NCI-H82 treated with DMSO at 0.1 percent for 48 hours (cell line): ENCODE results near the gene MIB1.

Experiments
- DNase-seq: peaks from one replicate; lab custom pipeline; 2025; ENCODE audit not compliant: unreplicated experiment; lab: John Stamatoyannopoulos, UW

MIB1 gene

DNA sequence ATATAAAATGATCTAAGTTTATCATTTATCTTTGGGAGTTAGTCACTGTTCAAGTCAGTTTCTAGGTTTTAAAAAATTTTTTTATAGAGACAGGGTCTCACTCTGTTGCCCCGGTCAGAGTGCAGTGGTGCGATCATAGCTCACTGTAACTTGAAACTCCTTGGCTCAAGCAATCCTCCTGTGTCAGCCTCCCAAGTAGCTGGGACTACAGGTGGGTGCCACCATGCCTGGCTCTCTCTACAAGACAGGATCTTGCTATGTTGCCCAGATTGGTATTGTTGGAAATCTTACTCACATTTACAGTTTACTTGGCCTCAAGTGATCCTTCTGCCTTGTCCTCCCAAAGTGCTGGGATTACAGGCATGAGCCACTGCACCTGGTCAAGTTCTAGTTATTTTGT, 74.5 kb downstream of the MIB1 start:
- no peak for DNase-seq

DNA sequence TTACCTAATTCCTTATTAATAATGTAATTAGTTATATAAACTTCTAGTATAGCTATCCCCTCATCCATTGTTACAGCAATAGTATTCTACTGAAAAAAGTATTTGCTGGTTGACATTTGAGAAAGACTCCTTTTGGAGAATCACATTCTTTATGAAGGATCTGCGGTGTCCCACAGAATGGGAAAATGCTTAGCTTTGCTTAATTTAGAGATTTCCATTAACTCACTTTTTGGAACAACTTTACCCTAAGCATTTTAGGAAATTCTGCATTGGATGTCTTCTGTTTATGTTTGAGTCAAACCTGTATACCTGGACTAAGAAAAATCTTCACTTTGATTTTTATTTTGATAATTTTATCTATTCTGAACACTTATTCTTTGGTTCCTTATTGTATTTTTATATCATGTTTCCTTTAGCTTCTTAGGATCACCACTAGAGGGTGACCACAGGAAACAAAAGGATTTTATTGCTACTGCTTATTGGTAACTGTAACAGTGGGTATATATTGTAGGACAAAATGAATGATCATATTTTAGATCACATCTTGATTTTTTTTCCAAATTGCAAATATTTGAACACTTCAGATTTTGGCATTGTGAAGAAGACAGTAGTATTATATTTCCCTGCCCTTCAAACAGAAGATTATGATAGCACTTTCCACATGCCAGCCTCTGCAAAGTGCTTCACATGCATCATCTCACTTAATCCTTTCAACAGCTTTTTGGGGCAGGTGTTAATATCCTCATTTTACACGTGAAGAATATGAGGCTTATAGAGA, 79.6 kb downstream of the MIB1 start:
- DNase-seq, result no peak

DNA sequence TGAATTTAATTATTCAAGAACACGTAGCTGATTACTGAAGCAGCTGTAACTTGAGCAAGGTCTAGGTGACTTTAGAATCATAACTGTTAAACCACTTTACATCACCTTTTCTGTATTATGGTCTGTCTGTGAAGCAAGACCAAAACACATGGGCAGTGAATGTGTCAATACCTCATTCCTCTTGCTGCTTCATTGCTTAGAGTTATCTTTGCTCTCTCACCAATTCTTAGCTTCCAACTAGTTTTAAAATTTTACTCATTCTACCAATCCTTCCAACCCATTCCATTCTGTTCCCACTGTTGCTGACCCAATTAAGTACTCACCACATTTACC, 80.2 kb downstream of the MIB1 start:
- DNase-seq, result no peak

DNA sequence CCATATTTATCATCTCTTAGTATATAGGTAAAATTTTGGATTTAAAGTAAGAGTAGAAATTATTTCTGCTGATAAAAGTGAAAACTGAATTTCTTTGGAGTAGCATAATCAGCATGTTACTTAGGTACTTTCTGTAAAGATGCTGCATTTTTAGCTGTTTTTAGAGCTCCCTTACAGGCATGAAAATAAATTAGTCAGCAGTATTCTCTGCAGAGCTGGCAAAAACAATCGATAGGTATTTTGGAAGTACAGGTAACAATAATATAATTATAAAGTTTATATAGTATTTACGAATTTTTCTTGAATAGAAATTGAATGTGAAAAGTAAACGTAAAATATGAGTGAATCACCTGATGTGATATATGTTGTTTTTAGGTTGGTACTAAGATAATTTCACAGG, 83.3 kb downstream of the MIB1 start:
- no peak for DNase-seq

DNA sequence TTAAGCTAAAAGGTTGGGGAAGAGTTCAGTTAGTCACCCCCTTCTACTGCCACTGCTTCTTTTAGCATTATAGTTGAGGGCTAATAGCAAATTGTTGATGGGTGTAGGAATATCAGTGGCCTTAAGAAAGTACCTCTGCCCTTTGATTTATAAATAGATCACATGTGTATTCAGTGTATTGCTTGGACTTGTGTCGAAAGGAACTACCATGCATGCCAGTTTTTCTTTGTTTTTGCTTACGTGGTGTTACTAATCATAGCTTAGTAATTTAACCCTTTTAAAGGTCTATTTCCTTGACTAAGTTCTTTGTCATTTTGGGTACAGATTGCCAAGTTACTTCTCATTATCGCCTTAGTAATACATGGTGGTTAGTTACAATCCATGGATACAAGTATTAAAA, 85.6 kb downstream of the MIB1 start:
- no peak for DNase-seq

DNA sequence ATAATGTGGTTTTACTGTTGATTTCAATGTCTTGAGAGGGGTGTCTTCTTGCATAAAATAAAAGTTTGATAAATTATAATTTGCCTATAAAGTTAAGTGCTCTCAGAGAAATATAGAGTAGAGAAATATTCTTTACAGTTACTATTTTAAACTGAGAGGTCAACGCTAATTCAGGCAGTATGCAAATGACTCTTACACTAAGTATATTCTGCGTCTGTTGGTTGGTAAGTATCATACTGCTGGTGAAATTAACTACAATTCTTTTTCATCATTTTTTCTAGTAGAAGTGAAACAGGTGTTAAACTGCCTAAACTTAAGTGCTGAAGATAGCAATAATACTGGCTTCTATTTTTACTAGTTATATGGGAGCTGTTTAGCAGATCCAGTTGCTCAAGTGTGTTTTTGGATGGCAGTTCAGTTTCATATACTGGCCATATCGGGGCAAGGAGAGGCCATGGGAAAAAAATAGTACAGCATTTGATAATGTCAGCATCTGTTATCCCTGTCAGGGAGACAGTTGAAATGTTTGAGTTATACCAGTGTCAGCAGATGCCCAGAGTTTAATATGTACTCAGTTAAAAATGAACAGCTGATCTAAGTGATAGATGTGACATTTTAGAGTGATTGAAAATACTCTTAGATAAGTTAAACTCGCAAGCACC, 86.2 kb downstream of the MIB1 start:
- no peak for DNase-seq

DNA sequence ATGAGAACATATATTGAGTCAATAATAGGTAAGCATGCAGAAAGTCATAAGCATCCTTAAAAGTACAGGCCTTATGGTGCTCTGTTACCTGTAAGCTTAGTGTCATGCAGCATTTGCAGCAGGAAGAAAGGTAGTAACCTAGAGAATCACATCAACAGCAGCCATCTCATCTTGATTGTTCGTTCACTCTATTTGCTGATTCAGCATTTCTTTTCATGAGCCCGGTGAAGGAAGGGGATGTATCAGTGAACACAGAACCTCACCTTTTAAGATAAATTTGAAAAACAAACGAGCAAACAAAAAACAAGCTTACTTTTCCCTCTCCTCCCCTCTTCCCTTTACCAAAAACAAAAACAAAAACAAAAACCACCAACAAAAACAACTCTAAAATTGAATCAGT, 89.9 kb downstream of the MIB1 start:
- DNase-seq, result no peak

DNA sequence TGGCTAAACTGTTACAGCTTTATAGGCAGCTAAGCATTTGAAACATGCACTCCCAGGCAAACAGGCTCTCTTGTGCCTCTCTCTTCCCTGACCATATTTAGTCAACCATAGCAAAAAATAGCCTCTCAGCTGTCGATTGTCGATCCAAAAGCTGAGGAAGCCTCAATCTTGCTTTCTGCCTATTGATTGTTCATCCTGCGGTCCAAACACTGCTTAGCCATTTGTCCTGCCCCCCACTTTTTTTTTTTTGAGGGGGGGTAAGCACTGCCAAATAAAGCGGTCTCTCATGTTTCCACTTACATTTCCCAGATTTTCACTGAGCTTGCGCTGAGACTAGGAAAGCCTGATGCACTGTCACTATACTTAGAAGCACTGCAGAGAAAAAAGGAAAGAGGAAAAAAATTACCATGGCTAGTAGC, 90.8 kb downstream of the MIB1 start:
- no peak for DNase-seq

DNA sequence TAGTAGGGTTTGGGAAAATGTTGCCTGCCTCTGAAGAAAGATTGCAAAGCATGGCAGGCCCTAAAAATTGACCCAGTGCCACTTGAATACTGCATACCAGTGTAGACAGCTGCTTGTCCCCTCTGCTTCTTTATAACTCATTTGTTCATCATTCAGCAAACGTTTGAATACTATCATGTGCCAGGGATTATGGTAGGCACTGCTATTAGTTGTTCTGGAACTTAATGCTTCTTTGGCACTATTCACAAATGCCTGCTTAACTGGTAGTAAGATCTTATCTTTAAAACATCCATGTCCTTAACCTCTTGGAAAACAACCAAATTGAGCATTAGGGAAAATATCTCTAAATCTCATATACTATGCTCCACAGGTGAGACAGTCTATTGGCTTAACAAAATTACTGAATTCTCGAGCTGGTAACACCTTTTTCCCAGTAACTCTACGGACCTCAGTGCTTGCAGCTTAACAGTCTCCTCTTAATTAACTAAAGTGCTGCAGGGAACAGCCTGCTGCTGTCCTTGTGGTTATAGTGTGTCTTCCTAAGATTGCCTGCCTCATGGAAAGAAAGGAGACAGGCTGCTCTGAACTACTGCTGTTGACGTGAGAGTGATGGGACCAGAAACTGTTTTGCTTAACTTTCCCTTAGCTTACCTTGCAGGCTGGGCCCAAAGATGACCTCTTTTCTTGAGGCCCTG, 93.2 kb downstream of the MIB1 start:
- DNase-seq, result no peak

DNA sequence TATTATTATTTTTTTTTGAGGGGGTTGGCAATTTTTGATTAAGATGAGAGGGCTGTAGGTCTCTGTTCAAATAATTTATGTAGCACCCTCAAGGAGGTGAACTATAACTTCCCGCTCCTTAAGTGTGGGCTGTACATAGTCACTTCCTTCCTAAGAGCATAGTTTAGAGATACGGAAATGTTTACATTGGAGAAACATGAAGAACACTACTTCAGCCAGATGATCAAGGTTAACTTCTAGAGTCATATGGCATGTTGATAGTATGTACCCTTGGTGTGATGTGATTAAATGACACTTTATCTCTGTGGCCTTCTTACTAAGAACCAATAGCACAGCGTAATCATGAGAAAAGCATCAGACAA, 93.7 kb downstream of the MIB1 start:
- DNase-seq, result no peak

DNA sequence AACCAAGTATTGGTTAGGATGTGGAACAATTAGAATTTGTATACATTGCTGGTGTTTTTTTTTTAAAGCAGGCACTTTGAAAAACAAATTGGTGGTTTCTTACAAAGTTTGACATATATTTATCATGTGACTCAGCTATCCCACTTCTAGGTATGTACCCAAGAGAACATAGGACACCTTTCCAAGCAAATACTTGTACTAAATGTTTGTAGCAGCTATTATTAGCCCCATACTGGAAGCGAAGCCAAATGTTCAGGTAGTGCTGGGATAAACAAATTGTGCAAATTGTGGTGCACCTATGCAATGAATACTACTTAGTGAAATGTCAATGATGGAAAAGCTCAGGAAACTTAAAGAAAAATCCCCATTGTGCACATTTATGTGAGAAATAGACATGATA, 101.0 kb downstream of the MIB1 start:
- DNase-seq, result no peak

DNA sequence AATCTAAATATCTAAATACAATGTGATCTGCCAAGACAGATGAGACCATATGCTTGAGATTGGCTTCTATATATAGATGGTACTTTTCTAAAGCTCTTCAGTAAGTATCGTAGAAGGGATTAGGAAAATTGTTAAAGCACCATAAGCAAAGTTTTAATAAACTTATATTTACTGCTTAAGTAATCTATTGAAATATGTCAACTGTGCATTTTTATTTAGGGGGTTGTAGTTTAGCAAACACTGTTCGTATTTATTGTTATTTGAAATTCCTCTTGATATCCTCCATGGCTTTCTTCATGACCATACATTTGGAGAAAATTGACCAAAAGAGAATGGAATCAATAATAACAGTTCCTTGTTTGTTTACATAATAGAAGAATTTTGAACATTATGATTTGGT, 102.7 kb downstream of the MIB1 start:
- no peak for DNase-seq

DNA sequence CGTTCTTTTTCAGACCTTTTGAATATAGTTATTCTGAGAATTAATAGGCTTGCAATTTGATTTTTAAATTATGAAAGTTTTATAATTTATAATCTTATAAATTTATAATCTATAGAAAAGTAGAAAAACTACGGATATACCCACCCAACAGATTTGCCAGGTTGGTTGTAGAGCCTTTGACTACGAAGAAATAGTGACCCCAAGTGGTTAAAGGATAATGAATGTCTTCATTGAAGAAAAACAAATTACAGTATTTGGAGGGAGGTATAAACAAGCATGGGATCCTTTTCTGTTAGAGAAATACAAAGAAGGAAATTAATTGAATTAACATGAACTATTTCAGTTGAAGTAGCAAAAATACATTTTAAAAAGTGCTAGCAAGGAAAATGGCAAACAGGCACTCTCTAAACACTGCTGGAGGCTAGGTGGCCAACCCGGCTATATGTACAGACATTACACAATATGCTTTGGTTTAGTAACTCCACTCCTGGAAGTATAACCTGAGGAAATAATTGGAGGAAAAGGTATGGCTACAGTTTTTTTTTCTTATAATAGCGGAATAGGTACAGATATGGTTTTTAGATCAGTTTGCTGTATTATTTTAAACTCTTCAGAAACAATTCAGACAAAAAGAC, 110.9 kb downstream of the MIB1 start:
- DNase-seq, result no peak

DNA sequence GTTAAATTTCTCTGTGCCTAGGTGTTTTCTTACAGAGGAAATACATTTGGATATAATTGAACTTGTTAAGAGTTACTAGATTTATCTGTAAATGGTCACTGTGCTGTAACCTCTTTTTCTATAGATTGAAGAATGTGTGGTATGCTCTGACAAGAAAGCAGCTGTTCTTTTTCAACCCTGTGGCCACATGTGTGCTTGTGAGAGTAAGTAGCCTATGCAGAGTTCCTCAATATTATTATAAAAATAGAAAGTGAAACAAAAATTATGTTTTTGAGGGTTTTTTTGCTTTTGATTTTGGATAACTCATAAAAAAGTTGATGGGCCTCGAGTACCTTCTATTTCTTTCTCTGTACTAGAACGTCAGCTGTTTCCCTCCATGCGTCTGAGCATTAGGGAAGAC, 112.4 kb downstream of the MIB1 start:
- DNase-seq, result no peak

DNA sequence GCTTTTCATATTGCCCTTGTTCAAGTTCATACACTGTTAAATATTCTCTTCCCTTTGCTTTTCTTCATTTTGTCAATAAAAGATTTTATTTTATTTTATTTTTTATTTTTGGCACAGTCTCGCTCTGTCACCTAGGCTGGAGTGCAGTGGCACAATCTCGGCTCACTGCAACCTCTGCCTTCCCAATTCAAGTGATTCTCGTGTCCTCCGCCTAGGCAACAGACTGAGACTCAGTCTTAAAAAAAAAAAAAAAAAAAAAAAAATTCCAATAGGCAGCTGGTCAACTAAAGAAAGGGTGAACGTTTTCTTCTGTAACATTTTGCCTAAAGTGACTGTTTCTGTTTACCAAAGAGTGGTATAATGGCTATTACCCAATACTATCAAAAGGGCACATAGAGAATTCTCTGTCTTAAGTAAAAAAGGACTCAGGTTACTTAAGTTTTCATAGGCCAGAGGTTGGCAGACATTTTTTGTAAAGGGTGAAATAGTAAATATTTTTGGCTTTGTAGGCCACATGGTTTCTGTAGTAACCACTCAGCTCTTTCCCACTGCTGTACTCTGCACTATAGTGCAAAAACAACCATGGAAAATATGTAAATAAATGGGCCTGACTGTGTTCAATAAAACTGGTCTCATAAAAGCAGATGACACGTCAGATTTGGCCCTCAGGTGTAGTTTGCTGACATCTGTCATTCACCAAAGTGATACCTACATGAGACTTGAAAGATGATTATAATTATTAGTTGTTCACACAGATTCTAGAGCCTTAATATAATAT, 113.4 kb downstream of the MIB1 start:
- no peak for DNase-seq

DNA sequence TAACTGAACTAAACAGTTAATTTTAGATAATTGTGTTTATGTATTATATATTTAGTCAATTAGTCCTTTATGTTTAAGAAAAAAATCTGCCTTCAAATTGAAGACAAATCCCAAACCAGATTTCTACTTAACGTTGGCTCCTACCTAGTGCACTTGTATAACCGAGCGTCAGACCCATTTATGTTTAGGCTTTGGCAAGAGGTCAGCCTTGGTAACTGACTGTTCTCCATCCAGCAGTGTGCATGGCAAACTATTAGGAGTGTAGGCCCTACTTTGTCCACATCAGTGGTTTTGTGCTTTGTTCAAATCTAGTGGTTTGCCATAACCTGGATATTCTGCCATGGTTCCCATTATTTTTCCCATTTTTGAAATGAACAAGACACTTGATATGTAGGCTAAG, 114.8 kb downstream of the MIB1 start:
- DNase-seq, result no peak

DNA sequence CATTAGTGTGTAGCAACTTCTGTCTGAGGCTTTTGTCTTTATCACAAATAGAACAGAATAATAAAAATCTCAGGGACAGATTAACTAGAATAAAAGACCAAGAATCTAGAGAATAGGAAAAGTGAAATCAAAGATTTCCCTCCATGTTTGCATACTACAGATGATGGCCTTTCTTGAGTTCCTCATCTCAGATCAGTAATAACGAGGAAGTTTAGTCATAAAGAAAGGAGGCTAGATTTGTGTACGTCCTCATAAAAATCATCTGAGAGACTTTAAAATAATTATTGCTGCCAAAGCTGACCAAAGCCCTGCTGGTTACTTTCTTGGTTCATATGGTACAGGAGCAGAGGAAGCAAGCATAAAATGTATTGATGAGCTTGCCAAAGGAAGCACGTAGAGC, 117.3 kb downstream of the MIB1 start:
- DNase-seq, result no peak

DNA sequence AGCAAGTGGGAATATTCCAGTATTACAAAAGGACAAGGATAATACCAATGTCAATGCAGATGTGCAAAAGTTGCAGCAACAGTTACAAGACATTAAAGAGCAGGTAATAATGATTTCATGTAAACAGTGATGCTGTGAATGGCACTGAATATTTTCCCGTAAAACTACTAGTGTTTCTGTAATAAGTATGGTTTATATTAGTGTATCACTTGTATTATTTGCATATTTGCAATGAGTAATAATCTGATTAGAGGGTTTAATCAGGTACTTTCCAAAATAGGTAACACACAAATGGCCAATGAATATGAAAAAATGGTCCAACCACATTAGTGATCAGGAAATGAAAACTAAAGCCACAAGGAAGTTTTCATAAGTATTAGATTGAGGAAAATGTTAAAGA, 118.0 kb downstream of the MIB1 start:
- DNase-seq, result no peak

DNA sequence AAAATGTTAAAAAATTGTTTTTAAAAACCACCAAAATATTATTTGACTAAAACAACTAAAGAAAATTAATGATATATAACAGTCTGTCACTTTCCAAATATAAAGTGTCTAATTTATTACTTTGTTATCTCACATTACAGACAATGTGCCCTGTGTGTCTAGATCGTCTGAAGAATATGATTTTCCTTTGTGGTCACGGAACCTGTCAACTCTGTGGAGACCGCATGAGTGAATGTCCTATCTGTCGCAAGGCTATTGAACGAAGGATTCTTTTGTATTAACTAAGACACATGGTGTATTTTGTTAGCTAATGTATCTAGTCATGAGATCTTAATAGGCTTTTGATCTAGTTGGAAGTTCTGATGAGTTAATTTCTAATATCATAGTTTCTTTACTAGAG, 123.8 kb downstream of the MIB1 start:
- DNase-seq, result no peak

DNA sequence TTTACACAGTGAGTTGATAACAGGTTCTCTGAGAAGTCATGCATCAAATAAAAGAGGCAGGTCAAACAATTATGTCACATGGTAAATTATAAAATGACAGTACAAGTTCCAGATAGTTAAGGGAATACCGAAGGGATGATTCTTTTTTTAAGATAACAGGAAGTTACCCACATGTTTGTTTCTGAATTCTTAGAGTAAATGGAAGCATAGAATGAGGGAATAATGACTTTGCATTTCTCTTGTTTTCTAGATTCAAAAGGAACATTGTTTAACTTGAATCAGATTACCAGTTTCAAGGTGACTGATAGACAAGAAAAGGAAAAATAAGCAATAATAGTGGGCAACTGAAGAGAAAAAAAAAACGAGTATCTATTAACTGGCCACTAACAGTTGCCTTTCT, 124.5 kb downstream of the MIB1 start:
- no peak for DNase-seq

DNA sequence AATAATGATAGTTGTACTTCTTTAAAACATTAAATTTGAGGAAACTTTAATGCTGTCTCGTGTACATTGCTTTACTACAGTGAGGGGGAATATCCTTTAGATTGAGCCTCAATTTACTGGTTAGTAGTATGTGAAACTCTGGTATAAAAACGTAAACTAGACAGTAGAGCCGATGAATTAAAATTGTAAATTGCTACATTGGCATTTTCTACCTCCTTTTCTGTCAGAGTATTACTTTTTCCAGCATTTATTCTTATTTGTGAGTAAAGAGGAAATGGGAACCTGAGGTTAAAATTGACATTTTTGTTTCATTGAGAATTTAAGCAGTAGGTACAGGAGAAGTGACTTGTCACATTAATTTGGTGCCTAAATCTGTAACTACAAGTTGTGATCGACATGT, 128.2 kb downstream of the MIB1 start:
- DNase-seq, result no peak
